Measurements from ENCODE around the gene SLC22A8. TPM values are rescaled to one million over a fixed set of nuclear protein-coding genes. Genes with fewer than 3 reads are reported as not detected.

SLC22A8 gene
- total and polyA plus RNA-seq, 8 donors, result 0.17 to 0.54 (median 0.37) TPM; not detected in 3

GRCh38 chr11:62996271-62996670 is 19.4 kb downstream of the SLC22A8 start:
- H3K4me1 ChIP-seq, result no peaks in the 10 kb centered on the region
- H3K27me3 ChIP-seq, result no peaks in the 10 kb centered on the region
- intact Hi-C loops (cut with DNase I), result no loop called here
- TF ChIP-seq CTCF (IDR thresholded peaks at IDR 0.05), result no peak
- no peaks in the 10 kb centered on the region for H3K36me3 ChIP-seq
- no peak overlapping the region for H3K27ac ChIP-seq
- DNase-seq (no peak), ATAC-seq (no peak)
- H3K9me3 ChIP-seq, result no peaks in the 10 kb centered on the region
- H3K4me3 ChIP-seq, result no peak overlapping the region

GRCh38 chr11:62994775-62995174 is 20.9 kb downstream of the SLC22A8 start:
- Histone ChIP-seq H3K4me1 (no peaks in the 10 kb centered on the region), H3K27me3 (no peaks in the 10 kb centered on the region), H3K9me3 (no peaks in the 10 kb centered on the region), H3K27ac (no peak overlapping the region), H3K4me3 (no peak overlapping the region), H3K36me3 (no peaks in the 10 kb centered on the region)
- no peak for TF ChIP-seq CTCF (IDR thresholded peaks at IDR 0.05)
- no peak for DNase-seq
- ATAC-seq, result no peak
- intact Hi-C loops (cut with DNase I), result no loop called here

GRCh38 chr11:62988276-62988675 is 27.4 kb downstream of the SLC22A8 start:
- ATAC-seq, result no peak
- no peaks in the 10 kb centered on the region for H3K9me3 ChIP-seq
- H3K4me1 ChIP-seq, result no peaks in the 10 kb centered on the region
- H3K4me3 ChIP-seq, result no peak overlapping the region
- H3K36me3 ChIP-seq, result no peaks in the 10 kb centered on the region
- H3K27me3 ChIP-seq, result no peaks in the 10 kb centered on the region
- no peak overlapping the region for H3K27ac ChIP-seq
- no peak for DNase-seq
- TF ChIP-seq CTCF (IDR thresholded peaks at IDR 0.05), result no peak
- intact Hi-C loops (cut with DNase I), result no loop called here

- Histone ChIP-seq H3K27me3 (no peaks in the 10 kb centered on the region), H3K4me3 (no peak overlapping the region), H3K4me1 (no peaks in the 10 kb centered on the region), H3K27ac (no peak overlapping the region), H3K9me3 (no peaks in the 10 kb centered on the region), H3K36me3 (no peaks in the 10 kb centered on the region)
- ATAC-seq, result no peak
- intact Hi-C loops (cut with DNase I), result no loop called here
- no peak for TF ChIP-seq CTCF (IDR thresholded peaks at IDR 0.05)
- DNase-seq, result no peak
Observed at GRCh38 chr11:62985041-62985750, 30.4 kb downstream of the SLC22A8 start.

GRCh38 chr11:62984451-62984991 is 31.1 kb downstream of the SLC22A8 start, which contains the start of gene SLC22A6:
Gene SLC22A6, minus strand, starts transcription at chr11:62984967. Its CDS starts 277 bp downstream, at chr11:62984690.
- intact Hi-C loops (cut with DNase I), result no loop called here
- Histone ChIP-seq H3K27ac (no peak within 1 kb of the TSS), H3K27me3 (no peaks in the 10 kb centered on the region), H3K4me3 (no peak within 1 kb of the TSS), H3K36me3 (no peaks in the 10 kb centered on the region), H3K9me3 (no peaks in the 10 kb centered on the region), H3K4me1 (no peaks in the 10 kb centered on the region)
- no peak for TF ChIP-seq CTCF (IDR thresholded peaks at IDR 0.05)
- DNase-seq, result no peak
- no peak for ATAC-seq

All from left lung (tissue), 10 donors.